ENCODE results near the gene NALCN.

The NALCN gene

DNA sequence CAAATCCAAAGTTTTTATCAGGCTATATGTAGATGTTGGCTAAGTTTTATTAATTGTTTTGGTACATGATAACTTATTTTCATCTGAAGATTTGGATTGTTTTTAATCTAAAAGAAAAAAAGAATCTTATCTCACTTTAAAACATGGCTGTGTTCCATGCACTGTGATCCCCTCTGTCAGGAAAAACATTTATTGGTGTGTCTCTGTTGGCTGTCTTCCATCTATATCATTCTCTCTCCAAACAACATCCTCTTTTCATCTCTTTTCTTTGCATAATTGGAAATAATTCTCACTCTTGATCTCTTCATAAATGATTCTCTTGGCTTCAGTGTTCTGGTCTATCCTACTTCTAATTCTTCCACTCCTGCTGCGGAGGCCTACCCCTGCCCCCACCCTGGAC, 4.2 kb downstream of the NALCN start:
- no peak for DNase-seq

DNA sequence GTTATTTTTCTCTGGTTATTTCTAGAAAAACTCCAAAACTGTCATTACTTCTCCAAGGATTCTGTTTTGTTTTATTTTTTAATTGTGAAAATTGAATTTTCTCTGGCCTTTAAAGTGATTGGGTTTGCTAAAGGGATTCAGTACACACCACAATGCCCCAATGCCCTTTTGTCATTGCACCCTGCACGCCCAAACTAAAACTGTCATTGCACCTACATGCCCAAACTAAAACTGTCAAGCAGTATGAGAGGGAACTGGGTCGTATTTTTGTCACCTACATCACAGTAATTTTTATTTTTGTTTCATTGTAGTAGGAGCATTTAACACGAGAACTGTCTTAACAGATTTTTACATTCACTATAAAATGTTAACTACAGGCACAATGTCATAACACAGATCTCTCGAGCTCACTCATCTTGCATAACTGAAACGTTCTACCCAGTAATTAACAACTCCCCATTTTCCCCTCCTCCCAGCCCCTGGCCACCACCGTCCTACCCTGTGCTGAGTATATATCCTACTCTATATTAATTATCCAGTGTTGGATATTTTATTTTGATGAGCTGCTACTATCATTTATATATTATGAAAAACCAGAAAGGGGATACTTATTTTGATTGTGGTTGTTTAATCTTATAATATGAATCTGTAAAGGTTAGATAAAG, 7.2 kb downstream of the NALCN start:
- DNase-seq = no peak

DNA sequence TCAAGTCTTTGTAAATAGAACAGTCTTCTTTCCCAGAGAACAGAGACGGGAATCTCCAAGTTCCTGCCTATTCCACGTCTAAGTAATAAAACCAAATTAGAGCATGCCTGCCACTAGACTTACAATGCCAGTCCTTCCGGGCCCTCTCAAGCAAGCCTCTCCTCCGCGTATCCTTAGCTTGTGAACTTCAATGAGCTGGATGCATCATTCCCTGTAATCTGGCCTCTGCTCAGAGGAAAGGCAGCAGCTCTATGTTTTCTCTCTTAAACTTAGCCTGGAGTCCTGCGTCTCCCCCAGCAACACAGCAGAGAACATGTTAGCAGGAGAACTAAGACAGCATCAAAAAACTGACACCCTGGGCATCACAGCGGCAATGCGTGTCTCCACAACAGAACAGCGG, 8.2 kb downstream of the NALCN start:
- no peak for DNase-seq

DNA sequence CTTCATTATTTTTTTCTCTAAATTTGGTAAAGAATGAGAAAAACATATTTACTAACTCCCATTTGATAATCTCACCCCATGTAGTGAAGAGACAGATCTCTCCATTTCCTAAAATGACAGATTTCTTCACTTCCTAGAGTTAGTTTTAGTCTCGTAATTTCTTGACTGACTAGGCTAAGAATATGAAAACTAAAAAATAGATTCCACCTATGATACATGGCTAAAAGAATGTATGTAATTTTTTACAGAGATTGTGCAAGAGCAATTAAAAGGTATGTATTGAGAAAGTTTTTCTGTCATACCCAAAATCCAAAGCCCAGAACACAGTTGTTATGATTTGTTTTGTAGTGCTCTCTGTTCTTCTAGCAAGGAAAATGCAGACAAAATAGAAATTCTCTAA, 9.5 kb downstream of the NALCN start:
- DNase-seq = no peak

DNA sequence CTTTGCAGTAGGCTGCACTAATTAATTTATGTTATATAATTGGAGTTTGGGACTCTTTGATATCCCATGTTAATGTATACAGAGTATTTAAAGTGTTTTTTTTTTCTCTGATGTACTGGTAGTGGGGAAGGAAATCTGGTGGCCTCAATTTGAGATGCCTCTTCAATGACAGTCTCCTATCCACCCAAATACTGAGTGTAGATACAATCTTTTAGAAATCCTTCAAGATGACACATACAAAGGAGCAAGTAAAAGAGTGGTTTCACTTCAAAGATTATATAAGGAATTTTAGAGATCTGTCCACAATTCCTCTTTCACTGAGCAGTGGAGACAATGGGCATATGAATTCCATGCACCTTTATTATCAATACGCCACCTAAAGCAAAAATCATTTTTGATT, 15.1 kb downstream of the NALCN start:
- DNase-seq = no peak

DNA sequence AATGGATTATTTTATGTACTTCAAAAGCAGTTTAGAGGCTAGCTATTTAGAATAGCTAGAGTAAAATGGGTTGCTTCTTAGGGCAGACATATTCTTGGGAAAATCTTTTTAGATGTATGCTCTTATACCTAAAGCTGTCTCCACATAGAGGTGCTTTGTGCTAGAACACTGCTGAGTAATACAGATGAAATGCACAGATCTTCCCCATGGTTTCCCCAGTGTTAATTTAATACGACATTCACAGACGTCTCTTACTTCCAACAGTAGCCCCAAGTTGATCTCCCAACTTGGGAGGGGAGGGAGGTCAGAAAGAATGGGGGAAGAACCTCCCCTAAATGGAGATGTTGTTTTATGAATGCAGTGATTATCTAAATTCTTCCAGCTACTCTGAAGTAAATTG, 16.9 kb downstream of the NALCN start:
- no peak for DNase-seq

DNA sequence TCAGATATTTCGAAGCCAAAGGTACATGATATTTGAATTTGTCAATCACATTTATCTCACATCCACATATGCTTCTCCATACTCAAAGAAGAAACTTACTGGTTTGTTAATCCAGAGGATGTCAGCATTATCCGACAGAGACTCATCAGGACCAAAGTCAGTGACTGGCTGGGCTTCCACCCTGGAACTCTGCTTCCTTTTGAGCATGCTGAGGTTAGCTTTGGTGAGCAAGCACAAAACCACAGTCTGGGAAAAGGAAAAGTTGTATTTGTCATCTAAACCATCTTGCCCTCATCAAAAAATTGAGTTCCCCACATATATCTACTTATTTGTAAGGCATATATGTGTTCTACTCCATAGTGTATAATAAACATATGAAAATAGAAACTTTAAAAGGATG, 17.4 kb downstream of the NALCN start:
- no peak for DNase-seq

DNA sequence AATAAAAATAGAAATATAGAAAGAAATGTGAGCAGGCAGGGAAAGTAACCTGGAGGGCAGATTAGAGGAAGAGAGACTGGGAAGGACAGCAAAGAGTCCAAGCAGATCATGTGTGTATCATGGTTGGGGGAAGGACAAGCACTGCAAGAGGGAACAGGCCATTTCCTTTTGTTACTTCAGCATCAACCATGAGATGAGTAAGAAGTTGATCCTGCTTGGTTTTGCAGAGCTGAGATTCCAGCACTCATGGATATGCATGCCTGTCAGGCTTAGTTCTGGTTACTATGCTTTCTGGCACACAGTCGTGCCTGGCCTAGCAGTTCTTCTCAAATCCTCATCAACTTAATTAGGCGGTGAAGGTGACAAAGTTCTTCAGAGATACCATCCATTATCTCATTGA, 18.1 kb downstream of the NALCN start:
- no peak for DNase-seq

DNA sequence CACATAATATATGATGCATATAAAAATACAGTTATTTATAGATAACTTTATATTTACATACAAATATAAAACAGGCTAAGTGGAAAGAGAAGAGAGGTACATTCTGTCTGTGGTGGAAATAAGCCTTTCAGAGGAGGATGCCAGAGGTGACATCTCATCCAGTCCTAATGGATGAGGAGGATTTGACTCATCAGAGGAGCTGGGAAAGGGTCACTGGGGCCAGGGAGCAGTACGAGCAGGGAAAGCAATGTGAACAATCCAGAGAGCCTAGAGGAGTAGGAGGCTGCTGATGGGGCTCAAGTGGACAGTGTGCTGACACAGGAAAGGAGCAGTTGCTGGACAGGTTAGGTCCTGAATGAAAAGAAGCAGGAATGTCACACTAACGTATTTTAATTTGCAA, 18.6 kb downstream of the NALCN start:
- DNase-seq = no peak

DNA sequence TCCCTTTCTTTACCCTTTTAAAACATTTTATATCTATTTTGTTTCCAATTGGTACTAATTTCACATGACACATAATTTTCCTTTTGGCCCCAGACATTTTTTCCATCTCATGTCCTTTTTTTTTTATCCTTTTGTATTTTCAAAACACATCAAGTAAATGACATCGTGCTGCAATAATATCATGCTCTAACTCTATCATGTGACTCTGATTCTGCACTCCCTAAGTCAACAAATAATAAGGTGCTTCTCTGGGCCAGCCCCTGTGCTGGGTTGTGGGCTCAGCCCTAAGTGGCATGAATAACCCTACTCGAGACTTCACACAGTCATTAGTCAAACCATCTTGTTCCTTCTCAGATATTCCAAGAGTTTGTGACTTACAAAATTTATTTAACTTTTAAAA, 21.7 kb downstream of the NALCN start:
- no peak for DNase-seq

DNA sequence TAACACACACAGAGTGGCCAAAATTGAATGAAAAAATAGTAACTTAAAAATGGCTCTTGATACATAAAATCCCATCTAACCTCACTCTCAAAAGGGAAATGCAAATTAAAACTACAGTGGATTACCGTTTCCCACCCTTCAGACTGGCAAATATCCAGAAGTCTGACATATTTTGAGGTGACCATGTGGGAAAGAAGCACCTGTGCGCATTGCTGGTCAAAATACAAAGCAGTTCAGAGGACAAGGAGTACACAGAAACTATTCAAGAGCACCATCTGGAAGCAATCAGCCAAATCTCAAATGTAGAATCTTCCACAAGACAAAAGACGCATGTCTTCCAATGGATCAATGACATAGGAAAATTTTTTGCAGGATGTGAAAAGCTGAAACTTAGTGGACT, 23.2 kb downstream of the NALCN start:
- DNase-seq = no peak

DNA sequence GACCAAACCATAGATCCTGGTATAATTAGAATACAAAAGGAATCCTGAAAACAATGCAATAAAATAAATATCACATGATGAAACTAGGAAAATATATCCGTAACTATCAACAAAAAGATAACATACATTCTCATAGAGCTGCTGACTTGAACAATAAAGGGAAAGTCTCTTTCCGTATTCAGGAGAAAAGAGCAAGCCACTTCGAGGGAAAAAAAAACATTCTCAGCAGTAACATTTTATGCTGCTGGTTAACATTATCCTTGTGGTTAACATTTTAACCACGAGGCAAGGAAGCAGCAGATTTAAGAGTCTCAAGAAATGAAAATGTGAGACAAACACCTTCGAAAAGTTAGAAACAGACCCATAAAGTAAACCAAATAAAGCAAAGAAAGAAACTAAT, 25.8 kb downstream of the NALCN start:
- no peak for DNase-seq

DNA sequence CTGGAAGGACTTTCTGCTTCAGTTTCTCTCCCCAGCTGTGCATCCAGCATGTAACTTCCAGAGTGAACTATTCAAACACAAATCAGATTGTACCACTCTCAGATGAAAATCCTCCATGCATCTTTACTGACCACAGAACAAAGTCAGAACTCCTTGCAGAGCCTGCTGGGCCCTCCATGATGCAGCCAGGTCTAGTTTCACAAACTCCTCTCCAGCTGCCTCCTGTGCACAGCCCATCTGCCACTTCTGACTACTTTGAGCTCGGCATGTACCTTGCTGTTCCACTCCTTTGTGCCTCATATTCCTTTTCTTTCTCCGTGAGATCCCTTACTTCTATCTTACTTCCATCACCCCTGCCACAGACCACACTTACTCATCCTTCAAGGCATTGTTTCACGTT, 31.4 kb downstream of the NALCN start:
- no peak for DNase-seq

DNA sequence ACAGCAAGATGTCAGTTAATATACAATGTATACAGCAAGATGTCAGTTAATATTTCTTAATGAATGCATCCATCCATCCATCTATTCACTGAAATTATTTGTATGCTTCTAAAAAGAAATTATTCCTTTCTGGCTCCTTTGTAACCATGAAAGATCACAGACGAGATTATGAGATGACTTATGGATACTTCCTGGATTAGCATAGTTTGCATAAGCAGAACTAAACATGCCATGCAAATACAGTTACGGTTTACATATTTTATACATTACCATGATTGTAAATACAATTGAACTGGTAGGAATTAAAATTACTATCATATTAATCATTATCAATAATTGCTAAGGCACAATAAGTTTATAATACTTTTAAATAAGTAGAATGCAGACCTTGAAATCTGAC, 32.7 kb downstream of the NALCN start:
- DNase-seq = no peak

DNA sequence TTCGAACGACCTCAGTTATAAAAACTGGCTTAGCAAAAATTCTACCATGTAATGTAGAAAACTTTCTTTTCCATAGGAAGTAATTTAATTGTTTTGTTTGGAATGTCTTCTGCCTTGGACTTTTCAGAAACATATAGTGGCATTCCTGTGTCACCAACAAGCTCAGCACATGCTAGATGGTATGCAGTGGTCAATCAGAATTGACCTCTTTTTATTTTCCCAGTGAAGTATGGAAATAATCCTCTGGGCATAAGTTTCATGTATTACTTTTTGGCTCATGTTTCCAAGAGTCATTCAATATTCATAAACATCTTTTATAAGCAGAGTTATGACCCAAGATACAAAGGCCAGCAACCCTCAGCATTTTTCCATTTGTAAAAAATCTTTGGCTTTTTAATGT, 33.6 kb downstream of the NALCN start:
- no peak for DNase-seq

DNA sequence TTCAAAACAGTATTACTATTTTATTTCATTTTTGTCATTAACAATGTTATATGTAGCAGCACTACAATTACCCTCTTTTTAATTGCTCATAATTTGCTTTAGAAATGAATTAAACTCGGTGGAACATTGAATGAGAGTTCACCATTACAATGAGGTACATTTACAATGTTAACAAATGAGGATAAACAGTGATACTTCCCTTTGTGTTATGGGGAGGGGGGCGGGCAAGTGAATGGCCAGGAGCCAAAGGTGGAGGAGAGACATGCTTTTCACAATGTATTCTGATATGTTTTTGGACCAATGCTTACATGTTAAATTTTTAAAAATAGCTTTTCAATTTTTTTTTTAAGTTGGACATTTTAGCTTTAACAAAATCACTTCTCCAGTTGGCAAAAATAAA, 34.2 kb downstream of the NALCN start:
- DNase-seq = no peak

DNA sequence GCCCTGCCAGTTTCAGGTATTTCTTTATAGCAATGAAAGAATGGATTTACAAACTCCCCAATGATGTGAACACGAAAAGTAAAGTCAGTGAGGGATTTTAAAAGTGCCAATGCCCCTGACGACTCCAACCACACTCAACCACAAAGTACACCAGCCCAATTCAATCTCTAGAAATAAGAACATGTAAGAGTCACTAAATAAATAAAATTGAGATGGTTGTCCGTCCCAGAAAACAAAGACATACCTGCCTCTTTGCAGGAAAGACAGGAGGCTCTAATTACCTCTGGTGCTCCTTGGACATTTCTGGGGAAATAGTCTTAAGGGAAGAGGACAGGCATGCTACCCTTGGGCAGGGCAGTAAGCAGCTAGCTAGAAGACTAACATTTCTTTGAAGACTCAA, 55.8 kb downstream of the NALCN start:
- DNase-seq = no peak

DNA sequence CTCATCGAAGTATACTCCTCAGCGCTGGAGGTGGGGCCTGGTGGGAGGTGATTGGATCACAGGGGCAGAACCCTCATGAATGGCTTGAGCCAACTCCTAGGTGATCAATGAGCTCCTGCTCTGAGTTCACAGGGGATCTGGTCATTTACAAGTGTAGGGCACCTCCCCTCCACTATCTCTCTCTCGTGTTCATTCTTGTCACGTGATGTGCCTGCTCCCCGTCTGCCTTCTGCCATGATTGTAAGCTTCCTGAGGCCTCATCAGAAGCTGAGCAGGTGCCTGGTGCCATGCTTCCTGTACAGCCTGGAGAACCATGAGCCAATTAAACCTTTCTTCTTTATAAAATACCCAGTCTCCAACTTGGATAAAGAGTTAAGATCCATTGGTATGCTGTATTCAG, 61.4 kb downstream of the NALCN start:
- DNase-seq = no peak

DNA sequence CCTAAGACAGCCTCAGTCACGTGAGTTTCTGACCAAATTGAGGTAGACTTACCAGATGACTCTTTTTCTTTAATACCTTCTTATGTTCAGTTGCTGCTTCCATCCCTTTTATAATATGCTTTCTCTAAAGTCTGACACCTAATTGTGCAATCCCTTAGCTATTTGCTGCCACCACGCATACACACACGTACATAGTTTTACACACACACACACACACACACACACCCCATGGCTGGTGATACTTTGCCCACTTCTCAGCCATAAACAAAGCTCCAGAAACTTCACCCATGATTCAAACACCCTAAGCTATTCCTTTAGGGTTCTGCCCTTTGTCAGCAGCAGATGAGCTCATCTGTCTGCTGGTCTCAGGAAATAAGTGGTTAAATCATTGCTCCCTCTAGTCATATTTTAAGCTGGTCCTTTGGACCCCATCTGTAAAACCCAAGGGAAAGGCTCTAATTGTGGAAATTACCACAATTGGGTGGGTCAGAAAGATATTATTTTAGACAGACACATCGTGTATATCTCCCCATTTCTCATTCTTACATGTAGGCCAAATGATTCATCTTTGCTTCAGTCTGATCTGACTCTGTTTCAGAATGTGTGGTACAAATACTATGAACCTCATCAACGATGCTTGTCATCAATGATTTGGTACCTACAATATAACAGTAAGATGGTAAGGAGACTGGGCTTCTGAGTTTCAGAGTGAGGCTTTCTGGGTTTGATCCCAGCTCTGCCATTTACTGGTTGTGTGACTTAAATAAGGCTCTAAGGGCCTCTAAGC, 69.2 kb downstream of the NALCN start:
- DNase-seq = no peak

DNA sequence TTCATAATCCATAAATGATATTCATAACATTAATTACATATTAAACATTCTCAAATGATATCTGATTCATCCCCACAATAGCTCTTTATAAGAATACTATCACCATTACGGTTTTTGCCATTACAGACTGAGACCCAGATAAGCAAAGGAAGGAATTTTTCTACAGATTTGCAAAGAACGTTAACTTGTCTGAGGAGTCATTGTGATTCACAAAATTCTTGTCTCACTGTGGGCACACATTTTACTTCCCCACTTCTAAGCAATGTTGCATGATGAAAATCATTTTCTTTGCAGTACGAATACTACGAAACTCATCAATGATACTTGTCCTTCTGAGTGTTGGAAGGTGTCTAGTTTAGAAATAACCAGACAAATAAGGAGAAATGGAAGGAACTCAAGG, 70.1 kb downstream of the NALCN start:
- DNase-seq = no peak

DNA sequence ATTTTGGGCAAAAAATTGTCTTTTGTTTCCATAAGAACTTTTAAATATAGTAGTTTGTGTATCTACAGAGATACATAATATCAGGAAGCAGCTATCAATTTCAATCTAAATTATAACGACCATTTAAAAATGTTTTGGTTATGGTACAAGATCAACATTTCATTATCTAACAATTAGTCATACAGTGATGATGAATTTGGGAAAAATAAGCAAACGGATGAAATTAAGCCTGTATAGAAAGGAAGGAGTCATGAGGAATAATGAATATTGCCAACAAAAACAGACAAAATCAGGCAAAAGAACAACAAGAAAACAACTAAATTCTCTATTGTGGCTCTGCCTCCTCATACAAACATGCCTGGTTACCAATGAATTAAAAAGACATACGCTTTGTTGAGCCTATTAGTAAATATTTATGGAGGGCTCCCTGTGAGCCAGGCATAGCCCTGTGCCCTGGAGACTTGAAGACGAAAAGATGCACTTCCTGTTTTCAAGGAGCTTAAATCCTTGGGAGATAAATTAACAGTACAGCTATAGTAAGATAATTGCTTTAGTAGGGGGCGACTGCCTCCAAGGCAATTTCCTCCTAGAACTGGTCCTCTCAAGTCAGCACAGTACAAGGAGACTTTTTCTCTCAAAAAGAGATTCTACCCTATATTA, 73.0 kb downstream of the NALCN start:
- no peak for DNase-seq

DNA sequence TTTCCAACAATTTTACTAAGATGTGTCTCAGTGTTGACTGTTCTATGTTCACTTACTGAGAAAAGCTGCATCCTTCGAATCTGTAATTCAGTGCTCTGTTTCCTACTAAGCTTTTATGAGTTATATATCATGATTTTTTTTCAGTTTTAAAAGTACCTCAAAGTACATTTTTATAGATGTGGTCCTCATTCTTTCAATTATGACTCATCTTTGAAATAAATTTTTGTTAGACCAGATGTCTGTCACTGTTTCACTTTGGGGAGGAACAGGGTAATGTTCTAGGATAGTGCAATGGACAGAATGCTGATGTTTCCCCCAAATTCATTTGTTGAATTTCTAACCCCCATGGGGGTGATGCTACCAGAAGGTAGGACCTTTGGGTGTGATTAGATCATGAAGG, 74.8 kb downstream of the NALCN start:
- no peak for DNase-seq

DNA sequence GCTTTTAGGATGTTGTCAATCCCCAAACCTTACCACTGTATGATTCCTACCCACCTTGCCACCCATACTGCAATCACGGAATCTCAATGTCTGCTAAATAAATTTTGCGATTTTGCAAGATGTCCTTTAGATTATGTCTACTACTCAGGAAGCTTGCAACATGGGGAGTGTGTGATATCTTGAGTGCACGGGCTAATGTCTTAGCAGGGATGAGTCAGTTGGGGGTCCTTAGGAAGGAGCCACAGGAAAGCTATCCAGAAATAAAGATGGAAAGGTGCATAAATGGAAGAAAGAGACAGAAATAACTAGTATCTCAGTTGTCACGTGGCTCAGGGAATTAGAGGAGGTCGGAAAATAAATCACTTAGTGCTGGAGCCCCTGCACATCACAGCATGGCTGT, 77.1 kb downstream of the NALCN start:
- DNase-seq = no peak

DNA sequence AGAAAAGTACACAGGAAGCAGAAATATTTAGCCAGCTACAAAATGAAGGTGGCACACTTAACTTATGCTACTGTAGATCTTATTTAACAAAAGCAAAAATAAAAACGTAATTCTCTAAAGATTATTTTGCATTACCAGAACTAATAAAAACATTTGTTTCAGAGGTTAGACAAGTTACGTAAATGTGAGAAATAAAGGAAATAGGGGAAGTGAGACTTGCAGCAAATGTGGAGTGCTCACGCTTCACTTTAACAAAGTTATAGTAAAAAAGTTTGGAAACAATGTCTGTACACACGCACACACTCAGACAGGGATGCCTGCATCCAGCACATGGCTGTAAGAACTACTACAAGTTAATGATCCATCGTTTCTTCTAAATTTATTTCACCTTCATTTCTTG, 83.7 kb downstream of the NALCN start:
- no peak for DNase-seq

DNA sequence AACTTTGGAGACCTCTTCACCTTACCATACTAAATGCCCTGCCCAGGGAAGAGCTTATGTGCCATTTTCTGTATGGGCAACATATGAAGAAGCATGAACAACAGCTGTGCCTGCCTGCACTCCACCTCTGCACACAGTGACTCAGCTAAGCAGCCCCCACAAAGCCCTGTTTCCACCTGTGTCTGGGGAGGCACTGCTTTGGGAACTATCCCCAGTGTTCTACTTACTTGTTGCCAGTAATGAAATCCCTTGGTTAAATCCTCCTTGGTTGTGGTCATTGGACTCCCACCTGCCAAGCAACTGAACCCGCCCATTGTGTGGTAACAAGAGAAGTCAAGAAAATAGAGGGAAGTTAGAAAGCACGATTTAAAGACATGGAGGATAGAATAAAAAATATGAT, 84.6 kb downstream of the NALCN start:
- DNase-seq = no peak
